SH-SY5Y (cell line): ENCODE results near the gene C1orf50.

Experiments used
- GATA2 ChIP-seq: IDR thresholded peaks from 2 replicates; pipeline ENCODE4 v1.6.1; 2011; ENCODE audit warnings: mild to moderate bottlenecking, low read depth, low read length
- GATA3 ChIP-seq: IDR thresholded peaks from 2 replicates; pipeline ENCODE4 v1.6.1; 2011; ENCODE audit warnings: low read depth, mild to moderate bottlenecking, low read length, moderate library complexity

C1orf50 gene

DNA sequence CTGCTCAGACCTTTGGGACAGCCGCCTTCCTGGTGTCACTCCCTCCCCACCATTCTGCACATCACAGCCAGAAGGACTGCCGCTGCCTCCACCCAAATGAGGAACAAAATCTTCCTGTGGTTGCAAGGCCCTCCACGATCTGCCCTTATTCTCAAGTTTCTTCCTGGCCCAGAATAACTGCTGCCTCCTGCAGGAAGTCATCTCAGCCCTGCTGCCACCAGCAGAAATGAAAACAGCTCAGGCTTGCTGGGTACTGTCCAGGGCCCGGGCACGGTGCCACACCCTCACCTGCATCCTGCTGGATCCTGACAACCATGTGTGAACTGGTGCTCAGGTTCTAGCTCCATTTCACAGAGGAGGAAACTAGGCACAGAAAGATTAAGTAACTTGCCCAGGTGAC, 29.8 kb upstream of the C1orf50 start:
- TF ChIP-seq GATA3 (no peak), GATA2 (no peak)

DNA sequence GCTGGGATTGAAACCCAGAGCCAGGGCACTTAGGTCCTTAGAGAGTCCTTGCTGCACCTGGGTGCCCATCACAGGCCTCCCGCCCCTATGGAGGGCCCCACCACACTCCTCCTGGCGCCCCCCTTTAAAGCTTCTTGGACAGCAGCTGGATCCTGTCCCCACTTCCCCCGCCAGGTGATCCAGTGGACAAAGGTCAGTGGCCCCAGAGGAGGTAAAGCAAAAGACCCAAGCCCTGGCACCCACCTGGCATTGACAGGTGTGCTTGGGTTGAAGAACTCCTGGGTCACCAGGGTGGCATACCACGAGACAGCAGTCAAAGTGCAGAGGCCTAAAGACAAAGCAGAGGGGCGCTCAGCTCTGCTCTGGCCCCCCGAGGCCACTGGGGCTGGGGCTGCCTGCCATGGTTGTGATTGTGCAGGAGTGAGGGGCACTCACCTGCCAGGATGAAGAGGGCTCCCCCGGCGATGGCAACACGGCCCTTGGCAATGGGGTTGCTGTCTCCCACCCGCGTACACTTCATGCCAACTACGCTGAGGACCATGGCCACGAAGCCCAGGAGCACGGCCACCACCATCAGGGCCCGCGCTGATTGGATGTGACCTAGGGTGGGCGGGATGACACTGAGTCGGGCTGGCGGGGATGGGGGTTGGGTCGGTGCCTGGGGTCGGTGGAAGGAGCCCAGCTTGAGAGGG, 28.9 kb upstream of the C1orf50 start:
- TF ChIP-seq GATA3 = no peak
- TF ChIP-seq GATA2 = no peak

DNA sequence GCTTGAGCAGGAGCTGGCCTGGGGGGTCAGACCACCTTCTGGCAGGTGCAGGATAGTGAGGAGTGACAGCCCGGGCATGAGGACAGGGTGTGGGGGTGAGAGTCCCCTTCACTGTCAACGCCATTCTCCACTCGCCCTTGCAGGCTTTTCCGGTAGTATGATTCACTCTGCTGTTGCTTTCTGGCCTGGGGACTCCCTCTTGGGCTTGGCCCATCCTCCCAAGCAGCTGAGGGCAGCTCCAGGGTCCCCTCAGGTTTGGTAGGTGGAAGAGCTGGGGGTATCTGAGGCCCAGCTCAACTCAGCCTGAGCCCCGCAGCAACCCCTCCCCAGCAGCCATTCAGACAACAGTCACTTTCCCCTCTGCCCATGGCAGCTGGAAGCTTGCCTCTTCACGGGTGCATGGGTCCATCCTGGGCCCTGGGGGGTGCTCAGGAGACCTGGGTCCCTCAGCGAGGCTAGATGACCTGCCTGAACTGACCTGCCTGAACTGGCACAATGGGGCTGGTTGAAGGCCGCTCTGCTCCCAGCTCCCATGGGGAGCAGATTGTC, 28.3 kb upstream of the C1orf50 start:
- TF ChIP-seq GATA2 (no peak), GATA3 (no peak)

DNA sequence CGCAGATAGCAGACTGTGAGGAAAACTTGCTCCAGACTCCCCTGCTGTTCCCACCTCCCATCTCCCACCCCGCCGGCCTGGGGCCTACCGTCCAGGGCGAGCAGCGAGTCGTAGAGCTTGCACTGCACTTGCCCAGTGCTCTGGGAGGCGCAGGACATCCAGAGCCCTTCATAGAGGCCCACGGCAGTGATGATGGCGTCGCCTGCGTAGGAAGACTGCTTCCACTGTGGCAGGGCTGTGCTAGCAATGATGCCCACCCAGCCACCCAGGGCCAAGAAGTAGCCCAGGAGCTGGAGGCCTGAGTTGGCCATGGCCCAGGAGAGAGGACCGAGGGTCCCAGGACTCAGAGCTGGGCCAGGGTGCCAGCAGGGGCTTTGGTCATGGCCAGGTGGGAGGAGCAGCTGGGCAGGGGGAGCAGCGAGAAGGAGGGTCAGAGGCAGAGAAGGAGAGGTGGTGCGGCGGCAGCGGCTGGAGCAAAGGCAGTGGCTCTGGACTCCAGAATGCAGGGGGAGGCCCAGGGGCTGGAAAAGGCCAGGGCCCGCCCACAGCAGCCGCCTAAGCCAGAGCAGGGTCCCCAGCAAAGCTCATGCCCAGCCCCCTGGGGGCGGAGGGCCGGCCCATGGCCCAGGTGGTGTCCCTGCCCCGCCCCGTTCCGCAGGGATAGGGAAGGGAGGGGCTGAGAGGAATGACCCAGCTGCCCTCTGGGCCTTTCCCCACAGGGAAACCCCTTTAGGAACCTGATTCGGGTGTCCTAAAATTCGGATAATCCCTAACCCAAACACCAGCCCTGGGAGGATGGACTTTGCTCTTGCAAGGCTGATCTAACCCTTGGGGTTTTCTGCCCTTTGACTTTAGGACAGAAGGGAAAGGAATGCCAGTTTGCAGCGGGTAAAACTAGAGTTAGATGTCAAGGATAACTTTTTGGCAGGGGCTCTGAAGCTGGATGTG, 27.0 kb upstream of the C1orf50 start, which contains the start of gene CLDN19:
CLDN19 (minus strand) TSS at position 484 of the 948 bp plus-strand sequence; CDS start at position 311, 173 bp downstream.
- no peak for TF ChIP-seq GATA2
- TF ChIP-seq GATA3 = no peak

DNA sequence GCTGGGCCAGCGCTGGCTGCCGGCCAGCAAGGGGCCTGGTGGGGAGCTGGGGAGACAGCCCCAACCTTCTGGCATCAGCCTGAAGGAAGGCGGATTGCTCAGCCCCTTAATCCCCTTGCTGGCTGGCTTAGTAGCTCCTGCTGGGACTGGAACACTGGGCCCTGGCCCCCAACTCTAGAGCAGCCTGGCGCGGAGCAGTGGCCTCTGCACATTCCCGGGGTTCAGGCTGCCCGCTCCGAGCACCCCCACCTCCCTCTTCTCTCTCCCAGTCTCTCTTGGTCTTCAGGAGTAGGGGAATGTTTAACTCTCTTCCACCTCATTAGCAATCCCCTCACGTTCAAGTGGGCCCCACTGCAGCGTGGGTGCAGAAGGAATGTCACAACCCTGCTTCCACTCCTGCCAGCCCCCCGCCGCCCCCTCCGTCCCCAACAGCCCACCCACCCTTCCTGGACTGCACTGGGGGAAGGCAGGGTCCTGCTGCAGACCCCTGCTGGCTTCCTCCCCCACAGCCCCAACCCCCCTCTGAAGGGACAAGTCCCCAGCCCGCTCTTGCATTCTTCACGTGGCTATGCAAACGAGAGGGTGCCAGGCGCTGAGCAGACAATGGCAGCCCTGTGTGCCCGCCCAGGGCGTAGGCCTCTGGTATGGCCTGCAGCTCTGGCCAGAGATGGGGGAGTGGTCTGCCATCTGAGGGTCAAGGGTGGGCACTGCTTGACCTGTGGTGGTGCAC, 26.0 kb upstream of the C1orf50 start:
- TF ChIP-seq GATA3 = no peak
- TF ChIP-seq GATA2 = no peak

DNA sequence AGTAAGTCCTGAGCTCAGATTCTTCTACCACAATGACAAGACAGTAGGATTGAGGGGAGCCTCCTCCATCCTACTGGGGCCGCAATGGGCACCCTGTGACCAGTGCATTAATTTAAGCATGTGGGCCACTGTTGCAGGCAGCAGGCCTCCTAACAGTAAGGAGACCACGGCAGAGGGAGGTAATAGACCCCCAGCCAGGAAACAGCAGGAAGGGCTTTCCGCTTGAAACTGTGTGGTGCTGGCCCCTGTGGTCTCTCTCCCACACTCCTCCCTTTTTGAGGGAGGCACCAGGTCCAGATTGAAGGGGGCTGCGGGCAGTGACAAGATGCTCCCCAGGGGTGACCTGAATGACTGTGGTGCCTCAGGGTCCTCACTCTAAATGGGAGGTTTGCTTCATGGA, 25.3 kb upstream of the C1orf50 start:
- TF ChIP-seq GATA2 = no peak
- no peak for TF ChIP-seq GATA3

DNA sequence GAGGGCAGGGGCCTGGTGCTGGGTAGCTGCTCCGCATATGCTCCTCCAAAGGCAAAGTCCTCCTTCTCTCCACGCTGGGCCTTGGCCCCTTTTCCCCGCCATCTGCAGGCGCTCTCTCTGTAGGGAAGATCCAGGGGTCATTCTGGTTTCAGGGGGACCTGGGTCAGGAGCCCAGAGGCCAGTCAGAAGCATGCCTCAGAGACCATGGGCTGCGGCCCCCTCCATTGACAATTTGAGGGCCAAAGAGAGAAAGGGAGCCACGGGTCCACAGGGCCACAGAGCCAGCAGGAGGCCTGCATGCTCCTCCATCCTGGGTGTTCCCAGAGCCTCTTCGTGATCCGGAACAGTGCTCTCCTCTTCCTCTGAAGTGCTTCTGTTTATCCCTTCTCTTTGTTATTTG, 24.9 kb upstream of the C1orf50 start:
- TF ChIP-seq GATA2 (no peak), GATA3 (no peak)

DNA sequence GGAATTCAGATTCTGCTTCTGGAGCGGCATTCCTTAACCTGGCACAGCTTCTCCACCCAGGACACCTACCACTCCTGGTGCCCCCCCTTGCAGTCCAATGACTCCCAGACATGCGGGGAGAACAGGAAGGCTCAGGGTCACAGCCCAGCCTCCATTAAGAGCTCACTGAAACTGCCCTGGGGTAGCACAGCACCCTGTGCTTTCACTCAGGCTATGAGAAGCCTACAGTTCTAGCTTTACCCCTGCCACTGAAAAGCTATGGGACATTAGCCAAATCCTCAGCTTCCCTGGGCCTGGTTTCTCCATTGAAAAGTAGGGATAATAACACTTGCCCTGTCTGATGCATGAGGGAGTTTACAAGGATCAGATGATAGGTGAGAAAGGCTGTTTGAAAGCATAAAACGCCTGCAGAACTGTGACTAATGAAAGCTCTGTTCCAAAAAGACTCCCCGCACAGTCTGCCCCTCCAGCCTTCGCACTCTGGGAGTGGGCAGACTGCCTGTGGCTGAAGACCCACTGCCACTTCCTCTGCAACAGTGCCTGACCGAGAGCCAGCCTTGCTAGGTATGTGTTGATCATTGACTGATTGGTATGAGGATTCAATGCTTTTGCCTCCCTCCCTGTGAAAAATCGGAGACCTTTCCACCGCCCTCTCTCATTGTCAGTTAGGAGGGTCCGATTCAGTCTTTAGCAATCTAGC, 24.3 kb upstream of the C1orf50 start:
- TF ChIP-seq GATA2 = no peak
- TF ChIP-seq GATA3 = no peak

DNA sequence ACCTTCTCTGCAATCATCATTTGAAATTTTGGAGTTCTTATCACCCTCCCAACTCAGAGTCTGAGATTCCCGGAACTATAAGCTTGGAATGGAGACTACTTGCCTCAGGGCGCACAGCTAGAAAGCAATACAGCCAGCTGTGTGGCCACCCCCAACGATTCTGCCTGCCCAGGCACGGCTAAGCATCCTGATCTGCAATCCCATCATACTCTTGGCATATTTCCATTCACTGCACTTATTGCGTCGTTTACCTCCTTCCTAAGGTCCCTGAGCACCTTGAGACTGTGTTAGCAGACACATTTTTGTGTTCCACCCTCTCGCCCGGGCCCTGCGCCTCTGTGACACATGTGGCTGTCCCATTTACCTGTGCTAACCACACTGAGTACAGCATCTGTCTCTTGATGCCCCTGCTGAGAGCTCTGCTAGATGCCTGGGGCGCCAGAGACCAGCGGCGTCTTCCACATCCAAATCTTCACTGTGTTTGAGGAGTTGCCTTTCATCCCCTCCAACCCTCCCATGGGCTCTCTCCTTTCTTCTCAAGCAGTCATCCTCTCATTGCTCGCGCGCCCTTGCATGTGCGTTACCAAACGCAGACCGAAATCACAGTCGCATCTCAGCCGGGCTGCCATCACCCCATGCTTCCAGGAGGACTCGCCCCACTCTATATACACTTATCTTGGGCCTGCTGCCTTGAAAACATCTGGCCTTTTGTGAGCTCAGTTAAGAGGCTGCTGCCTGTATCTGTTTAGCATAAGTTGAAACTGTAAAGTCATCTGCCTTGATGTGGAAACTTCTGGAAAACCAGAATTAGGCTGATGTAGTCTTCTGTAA, 23.5 kb upstream of the C1orf50 start:
- TF ChIP-seq GATA3 (no peak), GATA2 (peak; percentile 24; the same call in 1 of the 2 replicates)

DNA sequence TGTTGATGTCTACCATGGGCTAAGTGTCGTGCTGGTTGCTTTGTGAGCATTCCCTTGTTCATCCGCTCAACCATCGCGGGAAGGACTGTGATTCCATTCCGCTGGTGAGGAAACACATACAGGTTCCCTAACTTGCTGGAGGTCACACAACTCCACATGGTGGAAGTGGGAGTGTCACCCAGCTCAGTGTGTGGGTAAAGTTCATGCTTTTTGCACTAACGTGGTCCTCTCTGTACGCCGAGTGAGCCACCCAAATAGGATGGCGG, 23.0 kb upstream of the C1orf50 start:
- TF ChIP-seq GATA3 (no peak), GATA2 (no peak)

DNA sequence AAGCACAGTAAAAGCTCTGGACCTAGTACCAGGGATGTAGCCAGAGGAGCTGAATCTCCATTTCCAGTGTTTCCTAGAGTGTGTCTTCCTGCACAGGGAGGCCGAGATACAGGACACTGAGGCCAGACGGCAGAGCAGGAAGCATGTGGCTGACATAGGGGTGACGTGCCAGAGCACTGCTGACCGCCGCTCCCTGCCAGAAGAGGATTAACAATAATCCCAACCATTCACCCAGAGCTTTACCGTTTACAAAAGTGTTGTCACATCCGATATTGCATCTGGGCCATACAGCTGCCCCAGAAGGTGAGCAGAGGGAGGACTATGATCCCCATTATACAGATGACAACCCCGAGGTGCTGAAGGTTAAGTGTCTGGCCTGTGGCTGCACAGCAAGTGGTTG, 21.2 kb upstream of the C1orf50 start:
- TF ChIP-seq GATA2 (no peak), GATA3 (no peak)

DNA sequence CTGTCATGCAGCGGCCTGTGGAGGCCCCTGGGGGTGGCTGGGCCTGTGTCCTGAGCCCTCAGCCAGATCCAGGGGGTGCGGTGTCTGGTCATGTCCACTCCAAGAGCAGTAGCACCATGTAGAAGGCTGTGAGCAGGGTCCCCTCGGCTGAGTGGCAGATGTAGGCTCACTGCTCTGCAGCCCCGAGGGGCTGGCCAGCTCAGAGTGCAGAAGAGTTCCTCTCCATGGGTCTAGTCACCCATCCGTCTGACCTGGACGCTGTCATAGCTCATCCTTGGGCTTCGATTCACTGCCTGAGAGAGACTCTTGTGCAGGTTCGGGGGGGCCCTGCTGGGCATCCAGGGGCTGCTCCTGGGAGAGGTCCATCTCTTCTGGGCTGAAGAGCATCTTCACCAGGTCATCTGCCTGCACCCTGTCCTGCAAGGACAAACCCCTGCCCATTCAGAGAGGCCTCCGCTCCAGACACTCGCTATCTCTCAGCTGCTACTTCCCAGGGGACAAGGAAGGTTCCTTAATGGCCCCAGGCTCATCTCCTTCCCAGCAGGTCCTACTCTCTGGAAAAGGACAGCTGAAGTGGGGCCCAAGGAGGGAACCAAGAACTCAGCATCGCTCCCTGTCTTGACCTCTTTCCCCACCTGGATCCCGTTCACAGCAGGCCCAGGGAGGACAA, 20.5 kb upstream of the C1orf50 start:
- no peak for TF ChIP-seq GATA3
- TF ChIP-seq GATA2 = no peak

DNA sequence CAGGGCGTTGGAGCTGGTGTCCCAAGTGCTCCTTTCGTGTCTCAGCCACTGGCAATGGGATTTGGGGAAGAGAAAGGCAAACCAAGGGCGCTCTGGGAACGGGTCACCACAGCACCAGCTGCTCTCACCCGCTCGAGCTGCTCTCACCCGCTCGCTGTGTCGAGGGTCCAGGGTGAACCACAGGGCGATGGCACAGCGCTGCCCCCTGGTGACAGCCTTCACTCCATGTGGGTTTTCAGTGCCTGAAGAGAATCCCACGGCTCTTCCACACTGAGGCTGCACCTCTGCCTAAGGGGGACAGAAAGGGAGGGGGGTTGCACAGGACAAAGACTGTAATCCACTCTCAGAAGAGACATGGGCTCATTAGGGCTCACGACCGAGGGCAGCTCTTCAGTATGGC, 19.9 kb upstream of the C1orf50 start:
- TF ChIP-seq GATA2 = no peak
- TF ChIP-seq GATA3 = no peak
